ENCODE results near the gene DGKG. TPM values are rescaled to one million over a fixed set of nuclear protein-coding genes. Genes with fewer than 3 reads are reported as not detected.

Gene DGKG
- total and polyA plus RNA-seq, 8 donors: 0.12 to 26.3 (median 2.7) TPM

DNA sequence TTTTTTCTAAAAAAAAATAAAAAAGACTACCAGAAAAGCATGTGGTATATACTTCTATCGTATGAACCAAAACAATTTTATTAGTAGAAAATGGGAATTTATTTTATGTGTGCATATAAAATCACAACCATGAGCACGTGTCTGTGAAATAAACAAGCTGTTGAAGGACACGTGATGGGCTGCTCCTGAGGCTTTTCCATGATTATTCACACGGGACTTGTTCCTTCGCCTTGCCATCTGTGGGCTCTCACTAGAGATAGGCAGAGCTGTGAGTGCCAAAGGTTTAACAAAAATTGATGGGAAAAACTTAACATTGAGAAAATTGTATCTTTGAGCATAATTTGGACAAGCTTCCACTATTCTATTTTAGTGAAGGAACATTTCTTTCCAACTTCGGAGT, 240.8 kb downstream of the DGKG start:
- WGBS, 5 donors: 40 to 59% (median 48%) methylated on average over 6 of the region's 6 CpGs
- Histone ChIP-seq H3K4me3 (no peak overlapping the region), H3K9me3 (no peaks in the 10 kb centered on the region), H3K27me3 (peaks cover 0 to 13% (median 0%) of the 10 kb centered on the region in 3 donors), H3K4me1 (peaks cover 5 to 25% (median 15%) of the 10 kb centered on the region in 4 donors), H3K27ac (no peak overlapping the region), H3K36me3 (no peaks in the 10 kb centered on the region)
- no peak for TF ChIP-seq EP300 (IDR thresholded peaks at IDR 0.05)
- no peak for TF ChIP-seq POLR2AphosphoS5 (IDR thresholded peaks at IDR 0.05)
- TF ChIP-seq POLR2A (IDR thresholded peaks at IDR 0.05): no peak
- TF ChIP-seq, protein P1, sequence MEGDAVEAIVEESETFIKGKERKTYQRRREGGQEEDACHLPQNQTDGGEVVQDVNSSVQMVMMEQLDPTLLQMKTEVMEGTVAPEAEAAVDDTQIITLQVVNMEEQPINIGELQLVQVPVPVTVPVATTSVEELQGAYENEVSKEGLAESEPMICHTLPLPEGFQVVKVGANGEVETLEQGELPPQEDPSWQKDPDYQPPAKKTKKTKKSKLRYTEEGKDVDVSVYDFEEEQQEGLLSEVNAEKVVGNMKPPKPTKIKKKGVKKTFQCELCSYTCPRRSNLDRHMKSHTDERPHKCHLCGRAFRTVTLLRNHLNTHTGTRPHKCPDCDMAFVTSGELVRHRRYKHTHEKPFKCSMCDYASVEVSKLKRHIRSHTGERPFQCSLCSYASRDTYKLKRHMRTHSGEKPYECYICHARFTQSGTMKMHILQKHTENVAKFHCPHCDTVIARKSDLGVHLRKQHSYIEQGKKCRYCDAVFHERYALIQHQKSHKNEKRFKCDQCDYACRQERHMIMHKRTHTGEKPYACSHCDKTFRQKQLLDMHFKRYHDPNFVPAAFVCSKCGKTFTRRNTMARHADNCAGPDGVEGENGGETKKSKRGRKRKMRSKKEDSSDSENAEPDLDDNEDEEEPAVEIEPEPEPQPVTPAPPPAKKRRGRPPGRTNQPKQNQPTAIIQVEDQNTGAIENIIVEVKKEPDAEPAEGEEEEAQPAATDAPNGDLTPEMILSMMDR (IDR thresholded peaks at IDR 0.05): no peak
- DNase-seq: no peak
- intact Hi-C loops (cut with DNase I; ENCODE audit: low total_unique reads): no loop called here

DNA sequence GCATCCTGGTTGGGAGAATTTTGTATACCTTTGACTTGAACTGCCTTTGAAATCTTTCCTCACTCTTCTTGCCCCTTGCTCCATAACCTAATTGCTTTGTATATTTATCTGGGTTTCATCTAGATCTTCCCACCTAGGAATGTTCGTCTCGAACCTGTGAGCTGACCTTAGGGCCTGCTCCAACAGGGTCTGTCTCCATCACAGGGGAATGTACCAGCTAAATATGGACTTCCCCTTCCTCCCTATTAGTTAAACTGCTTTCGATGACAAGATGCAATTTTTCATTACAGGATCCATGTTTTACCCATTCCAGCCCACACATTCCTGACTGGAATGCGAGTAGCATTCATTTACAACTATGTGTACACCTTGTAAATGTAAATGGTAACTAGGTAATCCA, 242.5 kb downstream of the DGKG start:
- intact Hi-C loops (cut with DNase I; ENCODE audit: low total_unique reads): no loop called here
- peaks cover 0 to 21% (median 0%) of the 10 kb centered on the region in 3 donors for H3K27me3 ChIP-seq
- 71 to 88% (median 84%) methylated on average over 4 of the region's 4 CpGs for WGBS, 5 donors

DNA sequence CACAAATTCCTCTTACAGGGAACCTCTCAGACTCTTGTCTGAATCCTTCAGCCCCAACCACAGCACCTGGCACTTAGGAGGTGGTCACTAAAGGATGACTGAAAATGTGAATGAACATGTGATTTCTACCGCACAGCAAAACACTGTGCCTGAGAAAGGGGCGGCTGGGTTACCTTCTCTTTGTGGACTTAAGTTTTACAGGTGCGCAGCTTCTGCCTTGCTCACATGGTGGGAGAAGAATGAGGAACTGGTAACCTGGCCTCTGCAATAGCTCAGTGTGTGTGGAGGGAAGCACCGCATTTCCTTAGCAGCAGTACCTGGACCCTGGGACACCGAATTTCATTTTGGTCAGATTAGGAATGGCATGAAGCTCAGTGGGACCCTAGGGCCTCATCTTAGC, 243.3 kb downstream of the DGKG start:
- intact Hi-C loops (cut with DNase I; ENCODE audit: low total_unique reads): no loop called here
- Histone ChIP-seq H3K9me3 (no peaks in the 10 kb centered on the region), H3K4me3 (no peak overlapping the region), H3K27ac (no peak overlapping the region), H3K4me1 (peaks cover 0 to 17% (median 7%) of the 10 kb centered on the region in 4 donors), H3K27me3 (peaks cover 0 to 29% (median 0%) of the 10 kb centered on the region in 3 donors), H3K36me3 (no peaks in the 10 kb centered on the region)
- WGBS, 5 donors: 77 to 91% (median 84%) methylated on average over 5 of the region's 5 CpGs
- TF ChIP-seq EP300 (IDR thresholded peaks at IDR 0.05): no peak
- no peak for TF ChIP-seq POLR2AphosphoS5 (IDR thresholded peaks at IDR 0.05)
- TF ChIP-seq POLR2A (IDR thresholded peaks at IDR 0.05): no peak
- TF ChIP-seq, protein P1 (IDR thresholded peaks at IDR 0.05): no peak
- no peak for DNase-seq

More for the DNA sequence above, 242.5 kb downstream of the DGKG start:
- TF ChIP-seq, protein P1 (IDR thresholded peaks at IDR 0.05): no peak
- no peak for TF ChIP-seq POLR2A (IDR thresholded peaks at IDR 0.05)
- TF ChIP-seq EP300 (IDR thresholded peaks at IDR 0.05): no peak
- no peak for TF ChIP-seq POLR2AphosphoS5 (IDR thresholded peaks at IDR 0.05)
- H3K4me3 ChIP-seq: no peak overlapping the region
- no peak for DNase-seq
- no peaks in the 10 kb centered on the region for H3K9me3 ChIP-seq
- H3K27ac ChIP-seq: no peak overlapping the region
- H3K4me1 ChIP-seq: peaks cover 0 to 24% (median 11%) of the 10 kb centered on the region in 4 donors
- H3K36me3 ChIP-seq: no peaks in the 10 kb centered on the region

DNA sequence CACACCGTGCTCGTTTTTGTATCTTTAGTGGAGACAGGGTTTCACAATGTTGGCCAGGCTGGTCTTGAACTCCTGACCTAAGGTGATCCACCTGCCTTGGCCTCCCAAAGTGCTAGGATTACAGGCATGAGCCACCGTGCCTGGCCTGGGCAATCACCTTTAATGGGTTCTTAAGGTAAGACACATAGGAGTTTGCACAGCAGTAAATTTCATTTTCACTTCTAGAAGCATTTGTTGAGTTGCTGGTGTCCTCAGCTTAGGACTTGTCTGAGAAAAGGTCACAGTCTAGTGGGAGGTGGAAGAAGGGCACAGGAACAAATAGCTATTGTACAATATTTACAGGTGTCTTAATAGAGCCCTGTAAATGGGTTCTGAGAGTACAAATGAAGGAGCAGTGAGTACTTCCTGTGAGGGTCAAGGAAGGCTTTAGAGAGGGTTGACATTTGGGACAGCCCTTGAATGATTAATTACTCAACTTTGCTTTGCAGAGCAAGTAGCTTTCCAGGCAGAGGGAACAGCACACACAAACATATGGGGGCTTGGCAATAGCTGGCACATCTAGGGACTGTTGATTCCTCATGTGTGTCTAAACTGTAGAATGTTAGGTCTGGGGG, 244.4 kb downstream of the DGKG start:
- H3K4me3 ChIP-seq: no peak overlapping the region
- WGBS, 5 donors: 77 to 96% (median 87%) methylated on average over 3 of the region's 3 CpGs

More for the DNA sequence above, 244.4 kb downstream of the DGKG start:
- intact Hi-C loops (cut with DNase I; ENCODE audit: low total_unique reads): no loop called here
- no peaks in the 10 kb centered on the region for H3K9me3 ChIP-seq
- H3K27me3 ChIP-seq: peaks cover 0 to 37% (median 0%) of the 10 kb centered on the region in 3 donors
- H3K27ac ChIP-seq: no peak overlapping the region
- H3K36me3 ChIP-seq: no peaks in the 10 kb centered on the region
- TF ChIP-seq POLR2A (IDR thresholded peaks at IDR 0.05): no peak
- H3K4me1 ChIP-seq: peaks cover 0 to 9% (median 4%) of the 10 kb centered on the region in 4 donors
- DNase-seq: no peak
